NT2/D1 (cell line): Measurements from ENCODE around the gene RGS19.

Experiments
- DNase-seq: peaks from one replicate; pipeline ENCODE4 v3.0.0-alpha.2; 2011; ENCODE audit warnings: low read depth, low spot score
- H3K27me3 ChIP-seq: 2 replicates; pipeline ENCODE4 v1.6.0; 2011; ENCODE audit warnings: mild to moderate bottlenecking; ENCODE audit not compliant: insufficient read length, insufficient read depth
- H3K36me3 ChIP-seq: 2 replicates; pipeline ENCODE4 v1.6.1; 2011; ENCODE audit warnings: mild to moderate bottlenecking, low read length, mixed read lengths; ENCODE audit not compliant: insufficient read depth, insufficient read length
- H3K4me1 ChIP-seq: 2 replicates; pipeline ENCODE4 v1.5.1; 2011; ENCODE audit not compliant: insufficient read depth, insufficient read length
- H3K4me3 ChIP-seq: 2 replicates; pipeline ENCODE4 v1.5.1; 2011; ENCODE audit warnings: low read depth; ENCODE audit not compliant: insufficient read length
- H3K9ac ChIP-seq: 2 replicates; pipeline ENCODE4 v1.6.0; 2011; ENCODE audit warnings: low read depth; ENCODE audit not compliant: insufficient read length
- H3K9me3 ChIP-seq: 2 replicates; pipeline ENCODE4 v1.5.1; 2011; ENCODE audit warnings: mild to moderate bottlenecking, low read length; ENCODE audit not compliant: insufficient read depth
- SUZ12 ChIP-seq: IDR thresholded peaks from 2 replicates; pipeline ENCODE4 v1.6.1; 2011; ENCODE audit not compliant: insufficient read length, insufficient read depth; ENCODE audit errors: extremely low read depth
- YY1 ChIP-seq: IDR thresholded peaks from 2 replicates; pipeline ENCODE4 v1.6.1; 2011; ENCODE audit not compliant: insufficient read length, insufficient read depth
- ZNF274 ChIP-seq: IDR thresholded peaks from 2 replicates; pipeline ENCODE4 v1.6.1; 2011; ENCODE audit warnings: mild to moderate bottlenecking, low read depth, low read length

The RGS19 gene

DNA sequence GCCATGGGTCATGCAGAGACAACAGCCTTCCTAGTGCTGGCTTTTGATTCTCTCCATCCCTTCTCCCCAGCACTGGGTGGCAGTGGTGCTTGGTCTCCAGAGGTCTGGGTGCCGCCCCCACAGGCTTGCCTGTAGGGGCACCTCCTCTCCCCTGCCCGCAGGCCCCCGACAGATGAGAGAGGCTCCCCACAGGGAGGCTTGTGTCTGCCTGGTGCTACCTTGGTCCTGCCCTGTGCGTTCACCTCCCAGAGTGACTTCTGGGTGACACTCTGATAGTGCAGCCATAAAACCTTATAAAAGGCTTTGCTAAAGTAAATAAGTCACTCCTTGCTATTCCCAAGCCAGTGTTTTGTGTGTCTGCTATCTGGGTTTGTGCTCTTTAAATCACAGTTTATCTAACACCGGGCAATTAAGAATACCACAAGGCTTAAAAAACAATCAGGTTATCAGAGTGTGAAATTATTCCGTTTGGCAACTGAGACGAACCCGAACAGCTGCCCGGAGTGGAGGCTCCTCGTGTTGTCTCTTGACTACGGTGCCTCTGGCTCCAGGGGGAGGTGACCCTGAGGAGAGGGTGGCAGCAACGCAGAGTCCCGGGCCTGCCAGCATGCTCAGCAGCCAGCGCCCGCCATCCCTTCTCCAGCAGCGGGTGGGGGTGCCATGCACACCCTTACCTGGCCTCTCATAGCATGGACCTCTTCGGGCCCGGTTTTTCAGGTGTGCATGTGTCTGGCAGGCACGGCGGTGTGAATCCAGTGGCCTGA lies 48.8 kb downstream of the RGS19 start:
- TF ChIP-seq SUZ12 (no peak), YY1 (no peak), ZNF274 (no peak)
- Histone ChIP-seq H3K9me3 (no peaks in the 10 kb centered on the region), H3K4me3 (no peak overlapping the region), H3K36me3 (peaks cover 93% of the 10 kb centered on the region), H3K4me1 (peaks cover 9% of the 10 kb centered on the region), H3K9ac (no peak overlapping the region), H3K27me3 (no peaks in the 10 kb centered on the region)
- no peak for DNase-seq

DNA sequence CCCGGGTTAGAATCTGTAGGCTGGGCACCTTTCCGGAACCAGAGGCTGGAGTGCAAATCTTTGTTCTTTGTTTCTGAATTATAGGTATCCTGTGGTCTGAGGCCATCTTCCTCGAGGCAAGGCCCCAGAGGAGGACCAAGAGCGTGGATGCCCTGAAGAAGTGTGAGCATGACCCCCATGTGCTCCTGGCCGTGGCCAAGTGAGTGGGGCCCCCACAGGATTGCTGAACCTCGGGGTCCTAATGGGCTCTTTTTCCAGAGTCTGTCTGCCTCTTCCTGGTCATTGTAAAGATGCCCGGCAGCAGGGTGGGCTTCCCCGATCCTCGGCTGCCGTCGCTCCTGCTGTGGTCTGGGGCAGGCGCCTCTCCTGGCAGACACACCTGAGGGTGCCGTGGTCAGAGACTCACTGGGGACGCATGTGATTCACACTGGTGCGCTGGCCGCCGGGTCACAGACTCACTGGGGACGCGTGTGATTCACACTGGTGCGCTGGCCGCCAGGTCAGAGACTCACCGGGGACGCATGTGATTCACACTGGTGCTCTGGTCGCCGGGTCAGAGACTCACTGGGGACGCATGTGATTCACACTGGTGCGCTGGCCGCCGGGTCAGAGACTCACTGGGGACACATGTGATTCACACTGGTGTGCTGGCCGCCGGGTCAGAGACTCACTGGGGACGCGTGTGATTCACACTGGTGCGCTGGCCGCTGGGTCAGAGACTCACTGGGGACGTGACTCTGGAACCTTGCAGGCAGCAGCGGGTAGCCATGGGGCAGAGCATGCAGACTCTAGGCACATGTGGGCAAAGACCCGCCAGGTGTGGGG lies 49.8 kb downstream of the RGS19 start:
- Histone ChIP-seq H3K4me3 (no peak overlapping the region), H3K9ac (no peak overlapping the region), H3K9me3 (no peaks in the 10 kb centered on the region), H3K27me3 (no peaks in the 10 kb centered on the region), H3K4me1 (peaks cover 6% of the 10 kb centered on the region), H3K36me3 (peaks cover 94% of the 10 kb centered on the region)
- DNase-seq = no peak
- TF ChIP-seq YY1 (no peak), ZNF274 (no peak), SUZ12 (no peak)

DNA sequence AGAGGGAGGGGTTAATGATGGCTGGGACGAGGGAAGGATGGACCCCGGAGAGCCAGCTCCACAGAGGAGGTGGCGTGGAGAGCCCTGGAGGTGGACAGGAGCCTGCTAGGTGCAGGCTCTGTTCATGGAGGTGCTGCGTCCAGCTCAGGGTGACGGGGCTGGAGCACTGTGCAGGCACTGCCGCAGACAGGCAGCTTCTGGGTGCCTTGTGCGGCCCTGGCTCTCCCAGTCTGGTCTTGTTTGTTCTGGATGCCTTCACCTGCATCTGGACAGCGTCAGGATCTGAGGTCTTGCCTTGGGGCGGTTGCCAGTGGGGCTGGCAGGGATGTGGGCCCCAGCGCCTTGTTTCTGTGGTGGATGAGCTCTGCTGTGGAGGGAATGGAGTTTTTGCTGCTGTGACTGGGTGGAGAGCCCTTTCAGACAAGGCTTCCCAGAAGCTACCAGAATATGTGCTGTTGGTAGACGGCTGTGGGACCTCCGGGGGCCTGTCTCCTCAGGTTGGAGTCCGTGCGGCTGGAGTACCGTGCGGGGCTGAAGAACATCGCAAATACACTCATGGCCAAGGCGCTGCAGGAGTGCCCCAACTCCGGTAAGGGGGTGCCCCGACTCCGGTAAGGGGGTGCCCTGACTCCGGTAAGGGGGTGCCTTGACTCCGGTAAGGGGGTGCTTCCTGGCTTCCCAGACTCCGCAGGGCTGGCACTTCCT lies 51.2 kb downstream of the RGS19 start:
- Histone ChIP-seq H3K4me1 (peaks cover 3% of the 10 kb centered on the region), H3K9ac (no peak overlapping the region), H3K4me3 (no peak overlapping the region), H3K27me3 (no peaks in the 10 kb centered on the region), H3K9me3 (no peaks in the 10 kb centered on the region), H3K36me3 (peaks cover 95% of the 10 kb centered on the region)
- no peak for TF ChIP-seq SUZ12
- no peak for TF ChIP-seq YY1
- no peak for TF ChIP-seq ZNF274
- no peak for DNase-seq

DNA sequence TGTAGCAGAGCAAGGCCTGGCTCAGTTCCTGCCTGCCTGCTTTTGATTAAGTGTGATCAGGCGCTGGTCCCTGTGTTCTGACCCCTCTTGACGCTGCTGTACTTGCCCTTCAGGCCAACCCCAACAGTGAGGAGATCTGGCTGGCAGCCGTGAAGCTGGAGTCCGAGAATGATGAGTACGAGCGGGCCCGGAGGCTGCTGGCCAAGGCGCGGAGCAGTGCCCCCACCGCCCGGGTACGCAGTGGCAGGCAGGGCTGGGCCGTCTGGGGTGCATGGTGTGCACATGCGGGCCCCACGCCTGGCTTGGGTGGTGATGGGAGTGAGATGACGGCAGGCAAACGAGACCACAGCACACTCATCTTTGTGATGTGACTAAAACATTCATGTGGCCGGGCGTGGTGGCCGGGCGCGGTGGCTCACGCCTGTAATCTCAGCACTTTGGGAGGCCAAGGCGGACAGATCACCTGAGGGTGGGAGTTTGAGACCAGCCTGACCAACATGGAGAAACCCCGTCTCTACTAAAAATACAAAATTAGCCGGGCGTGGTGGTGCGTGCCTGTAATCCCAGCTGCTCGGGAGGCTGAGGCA lies 53.4 kb downstream of the RGS19 start:
- Histone ChIP-seq H3K4me1 (peaks cover 3% of the 10 kb centered on the region), H3K36me3 (peaks cover 98% of the 10 kb centered on the region), H3K9ac (no peak overlapping the region), H3K9me3 (no peaks in the 10 kb centered on the region), H3K27me3 (no peaks in the 10 kb centered on the region), H3K4me3 (no peak overlapping the region)
- DNase-seq = no peak
- no peak for TF ChIP-seq ZNF274

DNA sequence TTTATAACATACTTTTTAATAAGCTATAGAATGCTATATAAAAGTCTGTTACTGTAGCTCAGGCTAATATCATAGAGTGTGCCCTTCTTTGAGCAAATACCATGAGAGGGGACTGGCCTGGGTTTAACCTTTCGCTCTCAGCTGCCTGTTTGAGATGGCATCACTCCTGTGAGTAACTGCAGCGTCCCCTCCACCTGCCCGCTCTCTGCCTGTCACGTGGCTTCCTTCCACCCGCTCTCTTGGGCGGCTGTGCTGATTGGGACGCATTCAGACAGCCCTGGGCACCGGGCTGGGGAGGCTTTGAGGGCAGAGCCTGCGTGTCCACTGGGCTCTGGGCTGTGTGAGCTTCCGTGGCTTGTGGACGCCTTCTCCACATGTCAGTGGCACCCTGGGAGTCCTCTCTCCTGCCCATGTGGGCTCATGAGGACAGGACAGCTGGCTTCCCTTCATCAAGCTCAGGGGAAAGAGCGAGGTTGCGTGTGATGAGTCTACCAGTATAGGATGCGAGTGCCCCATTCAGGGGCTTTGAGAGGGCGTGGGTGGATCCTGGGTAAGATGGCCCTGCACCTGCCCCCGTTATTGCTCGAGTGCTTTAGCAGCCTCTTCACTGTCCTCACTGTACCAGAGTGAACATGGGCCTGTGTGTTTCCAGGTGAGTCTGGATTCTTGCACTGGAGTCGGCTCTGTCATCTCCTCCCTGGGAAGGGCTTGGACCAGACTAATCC lies 54.1 kb downstream of the RGS19 start:
- Histone ChIP-seq H3K9ac (no peak overlapping the region), H3K27me3 (no peaks in the 10 kb centered on the region), H3K4me1 (peaks cover 3% of the 10 kb centered on the region), H3K4me3 (no peak overlapping the region), H3K36me3 (peaks cover 95% of the 10 kb centered on the region), H3K9me3 (no peaks in the 10 kb centered on the region)
- DNase-seq = no peak
- no peak for TF ChIP-seq SUZ12
- no peak for TF ChIP-seq ZNF274

DNA sequence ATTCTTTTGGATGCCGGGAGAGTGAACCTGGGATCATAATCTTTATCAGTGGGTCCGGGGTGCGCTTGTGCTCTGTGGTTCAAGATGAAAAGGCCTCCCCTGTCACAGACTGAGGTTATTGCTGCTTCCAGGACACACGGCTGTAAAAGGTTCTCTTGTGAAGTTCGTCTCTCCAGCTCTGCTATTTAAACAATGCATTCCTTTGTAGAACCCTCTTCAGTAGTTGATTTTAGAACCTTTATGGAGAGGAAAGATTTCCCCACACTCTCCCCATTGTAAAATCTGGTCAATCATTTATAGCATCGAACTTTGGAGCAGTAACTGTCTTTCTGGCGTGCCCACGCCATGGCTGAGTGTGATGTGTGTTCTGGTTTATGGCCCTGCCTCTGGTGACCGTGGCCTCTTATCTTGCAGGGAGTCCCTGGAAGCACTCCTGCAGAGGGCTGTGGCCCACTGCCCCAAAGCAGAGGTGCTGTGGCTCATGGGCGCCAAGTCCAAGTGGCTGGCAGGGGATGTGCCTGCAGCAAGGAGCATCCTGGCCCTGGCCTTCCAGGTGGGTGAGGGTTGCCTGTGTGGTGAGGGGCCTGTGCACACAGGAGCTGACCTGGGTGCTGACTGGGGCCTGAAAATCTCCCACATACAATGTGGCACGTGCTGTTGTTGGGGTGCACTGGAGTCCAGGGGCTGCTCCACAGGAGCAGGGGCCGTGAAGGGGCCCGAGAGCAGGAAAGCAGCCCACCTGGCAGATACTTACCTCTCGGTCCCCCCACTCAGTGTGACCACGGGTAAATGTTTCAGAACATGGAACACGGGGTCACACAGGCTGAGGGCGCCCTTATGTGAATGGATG lies 55.0 kb downstream of the RGS19 start:
- no peak for TF ChIP-seq YY1
- TF ChIP-seq SUZ12 = no peak
- TF ChIP-seq ZNF274 = no peak
- H3K36me3 ChIP-seq = peaks cover 95% of the 10 kb centered on the region
- H3K4me1 ChIP-seq = peaks cover 3% of the 10 kb centered on the region
- H3K4me3 ChIP-seq = no peak overlapping the region
- H3K9ac ChIP-seq = no peak overlapping the region
- no peaks in the 10 kb centered on the region for H3K27me3 ChIP-seq
- no peaks in the 10 kb centered on the region for H3K9me3 ChIP-seq
- no peak for DNase-seq
